Omental fat pad (tissue), 4 donors: Measurements from ENCODE around the gene ZNF467. TPM values are rescaled to one million over a fixed set of nuclear protein-coding genes. Genes with fewer than 3 reads are reported as not detected.

Source experiments
- ATAC-seq: fragments of 150-250 bp; one replicate; pipeline ENCODE4 v1.9.1; 2016; ENCODE audit warnings: mild to moderate bottlenecking, moderate library complexity; ENCODE audit not compliant: low FRiP score
- DNase-seq: peaks from one replicate; pipeline ENCODE4 v3.0.0-alpha.2; 2019; ENCODE audit warnings: low spot score
- total RNA-seq, 4 donors: library from RNA; depleted of rRNA; stranded (reverse); fragments of >200 nt; gene quantifications; one replicate each; pipeline ENCODE4 v1.1.0, GENCODE V29; 2016
- TF ChIP-seq, protein P1 (sequence below), 3 donors: fragments of 450-650 bp; IDR thresholded peaks; one replicate each; pipeline ENCODE4 v1.5.1; 2016 to 2017; ENCODE audit warnings: antibody characterized with exemption in 3 of 3, mild to moderate bottlenecking in 3 of 3, moderate library complexity in 2 of 3

Gene ZNF467
- total RNA-seq, 4 donors from 2014 or later = 4.2 to 15.8 (median 7.0) TPM

DNA sequence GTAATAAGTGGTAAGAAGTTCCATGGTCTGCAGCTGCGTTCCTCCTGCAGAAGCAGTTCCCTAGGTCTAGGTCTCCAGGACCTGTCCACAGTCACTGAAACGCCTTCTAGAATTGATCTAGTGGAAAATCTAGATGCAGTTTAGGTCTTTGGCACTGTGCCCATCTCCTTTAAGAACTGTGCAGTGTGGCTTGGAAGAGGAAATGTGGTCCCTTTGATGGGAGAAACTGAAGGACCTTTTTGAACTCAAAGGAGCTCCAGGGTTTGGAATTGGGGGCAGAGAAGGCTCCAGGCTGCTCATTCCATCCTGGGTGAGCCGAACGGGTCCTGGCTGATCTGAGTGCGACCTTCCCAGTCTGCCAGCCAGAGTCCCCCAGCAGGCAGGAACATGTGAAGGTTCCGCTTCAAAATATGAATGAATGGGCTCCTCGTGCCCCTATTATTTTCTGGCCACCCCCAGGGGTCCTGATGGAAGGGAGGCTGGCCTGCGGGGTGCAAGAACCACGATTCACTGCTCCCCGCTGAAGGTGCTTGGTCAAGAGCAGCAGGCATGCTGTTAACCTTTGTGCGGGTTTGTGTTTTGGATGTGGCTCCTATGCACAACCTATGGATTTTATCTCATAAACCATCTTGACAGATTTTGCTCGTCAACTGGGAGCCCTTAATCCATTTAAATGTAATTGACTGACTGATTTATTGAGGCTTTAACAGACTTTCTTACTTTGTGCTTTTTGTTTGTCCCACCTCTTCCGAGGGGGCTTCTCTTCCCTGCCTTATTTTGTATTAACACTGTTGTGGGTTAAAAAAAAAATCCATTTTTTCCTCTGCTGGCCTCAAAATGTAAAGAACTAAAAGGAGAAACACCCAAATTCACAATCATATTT, 36.7 kb downstream of the ZNF467 start:
- DNase-seq (no peak), ATAC-seq (no peak)
- TF ChIP-seq, protein P1, sequence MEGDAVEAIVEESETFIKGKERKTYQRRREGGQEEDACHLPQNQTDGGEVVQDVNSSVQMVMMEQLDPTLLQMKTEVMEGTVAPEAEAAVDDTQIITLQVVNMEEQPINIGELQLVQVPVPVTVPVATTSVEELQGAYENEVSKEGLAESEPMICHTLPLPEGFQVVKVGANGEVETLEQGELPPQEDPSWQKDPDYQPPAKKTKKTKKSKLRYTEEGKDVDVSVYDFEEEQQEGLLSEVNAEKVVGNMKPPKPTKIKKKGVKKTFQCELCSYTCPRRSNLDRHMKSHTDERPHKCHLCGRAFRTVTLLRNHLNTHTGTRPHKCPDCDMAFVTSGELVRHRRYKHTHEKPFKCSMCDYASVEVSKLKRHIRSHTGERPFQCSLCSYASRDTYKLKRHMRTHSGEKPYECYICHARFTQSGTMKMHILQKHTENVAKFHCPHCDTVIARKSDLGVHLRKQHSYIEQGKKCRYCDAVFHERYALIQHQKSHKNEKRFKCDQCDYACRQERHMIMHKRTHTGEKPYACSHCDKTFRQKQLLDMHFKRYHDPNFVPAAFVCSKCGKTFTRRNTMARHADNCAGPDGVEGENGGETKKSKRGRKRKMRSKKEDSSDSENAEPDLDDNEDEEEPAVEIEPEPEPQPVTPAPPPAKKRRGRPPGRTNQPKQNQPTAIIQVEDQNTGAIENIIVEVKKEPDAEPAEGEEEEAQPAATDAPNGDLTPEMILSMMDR (IDR thresholded peaks at IDR 0.05) = no peak

DNA sequence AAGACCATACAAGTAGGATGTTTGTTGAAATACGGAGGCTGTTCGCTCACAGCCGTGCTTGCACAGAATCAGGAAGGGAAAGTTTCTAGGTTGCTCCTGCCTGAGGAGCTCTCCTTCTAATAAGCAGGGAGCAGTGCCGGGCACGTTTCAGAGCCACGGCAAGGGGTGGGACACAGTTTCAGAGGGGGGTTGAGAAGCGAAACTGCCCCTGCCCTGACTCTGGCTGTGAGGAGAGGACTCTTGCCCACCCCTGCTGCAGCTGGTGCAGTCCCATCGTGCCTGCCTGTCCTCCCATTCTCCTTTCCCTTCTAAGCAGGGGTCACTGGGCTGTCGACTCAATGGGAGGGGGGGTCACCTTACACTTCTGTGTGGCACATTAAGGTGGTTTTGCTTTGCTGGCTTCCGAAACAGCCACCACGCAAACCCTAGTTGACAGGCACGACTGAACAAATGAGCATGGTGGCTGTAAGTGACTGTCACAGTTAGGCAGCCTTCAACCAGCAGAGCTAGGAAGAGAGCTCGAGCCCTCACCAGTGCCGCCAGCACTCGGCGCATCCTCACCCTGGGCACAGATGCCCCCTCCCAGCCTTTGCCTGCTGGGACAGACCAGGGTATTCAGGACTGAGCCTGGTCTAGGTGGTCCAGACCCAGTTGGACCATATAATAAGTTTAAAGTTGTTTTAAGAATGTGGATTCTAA, 37.5 kb downstream of the ZNF467 start:
- DNase-seq (no peak), ATAC-seq (no peak)
- TF ChIP-seq, protein P1 (IDR thresholded peaks at IDR 0.05) = no peak

DNA sequence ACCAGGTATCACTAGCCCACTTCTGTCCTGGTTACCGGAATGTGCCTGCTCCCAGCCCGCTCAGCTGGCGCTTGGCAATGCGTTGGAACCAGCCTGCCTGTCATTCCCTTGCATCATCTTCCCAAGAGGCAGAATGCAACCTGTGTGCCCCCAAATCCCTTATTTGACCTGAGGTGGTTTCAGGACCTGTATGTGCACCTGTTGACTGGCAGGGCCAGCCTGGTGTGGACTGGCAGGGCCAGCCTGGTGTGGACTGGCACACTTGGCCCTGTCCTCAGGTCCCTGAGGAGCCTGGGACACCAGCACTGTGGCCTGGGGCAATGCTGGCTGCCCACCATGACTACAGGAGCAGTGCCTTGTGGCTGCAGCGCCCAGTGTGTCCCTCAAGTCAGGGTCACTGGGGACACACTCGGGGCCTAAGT, 38.2 kb downstream of the ZNF467 start:
- TF ChIP-seq, protein P1 (IDR thresholded peaks at IDR 0.05) = no peak

DNA sequence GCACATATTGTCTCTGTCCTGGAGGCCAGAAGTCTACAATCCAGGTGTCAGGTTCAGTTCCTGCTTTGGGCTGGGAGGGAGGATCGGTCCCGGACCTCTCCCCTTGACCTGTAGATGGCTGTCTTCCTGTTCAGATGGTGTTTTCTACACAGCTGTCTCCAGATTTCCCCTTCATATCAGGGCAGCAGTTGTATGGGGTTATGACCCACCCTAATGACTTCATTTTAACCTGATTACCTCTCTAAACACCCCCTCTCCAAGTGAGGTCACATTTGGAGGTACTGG, 38.7 kb downstream of the ZNF467 start:
- TF ChIP-seq, protein P1 (IDR thresholded peaks at IDR 0.05) = no peak
- ATAC-seq = no peak
- DNase-seq = no peak

More for the DNA sequence above, 38.2 kb downstream of the ZNF467 start:
- no peak for DNase-seq
- no peak for ATAC-seq

DNA sequence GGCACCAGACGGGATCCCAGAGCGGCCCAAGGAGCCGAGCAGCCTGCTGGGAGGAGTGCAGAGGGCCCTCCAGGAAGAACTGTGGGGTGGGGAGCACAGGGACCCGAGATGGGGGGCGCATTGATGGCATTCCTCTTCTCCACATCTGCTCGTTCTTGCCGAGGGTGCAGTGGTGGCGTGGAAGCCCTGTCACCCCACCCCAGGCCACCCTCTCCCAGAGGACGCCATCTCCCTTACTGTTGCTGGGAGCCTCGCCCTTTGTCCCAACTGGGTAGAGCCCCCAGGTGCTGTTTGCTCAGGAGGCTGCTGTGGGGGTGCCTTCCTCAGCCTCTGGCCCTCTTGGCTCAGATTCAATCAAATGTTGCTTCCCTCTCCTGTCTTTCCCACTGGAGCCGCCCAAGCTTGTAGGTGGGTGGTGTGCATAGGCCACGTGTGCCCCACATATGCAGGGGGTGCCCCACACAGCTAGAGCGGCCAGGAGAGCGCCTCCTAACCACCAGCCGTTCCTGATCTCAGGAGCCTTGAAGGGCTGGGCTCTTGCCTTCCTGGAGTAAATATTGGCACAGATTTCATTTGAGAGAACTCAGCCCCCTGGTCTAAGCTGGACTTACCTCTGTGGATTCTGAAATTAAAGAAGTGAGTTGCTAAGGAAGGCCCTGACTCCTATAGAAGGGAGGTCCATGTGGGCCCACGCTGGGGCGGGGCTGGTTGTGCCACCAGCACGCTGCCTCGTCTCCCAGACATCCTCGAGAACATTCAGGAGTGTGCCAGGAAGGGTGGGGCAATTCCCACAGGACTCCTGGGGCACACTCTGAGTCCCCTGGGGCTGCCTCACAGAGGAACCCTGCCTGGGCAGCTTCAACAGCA, 39.2 kb downstream of the ZNF467 start:
- DNase-seq (no peak), ATAC-seq (no peak)
- TF ChIP-seq, protein P1 (IDR thresholded peaks at IDR 0.05) = no peak

DNA sequence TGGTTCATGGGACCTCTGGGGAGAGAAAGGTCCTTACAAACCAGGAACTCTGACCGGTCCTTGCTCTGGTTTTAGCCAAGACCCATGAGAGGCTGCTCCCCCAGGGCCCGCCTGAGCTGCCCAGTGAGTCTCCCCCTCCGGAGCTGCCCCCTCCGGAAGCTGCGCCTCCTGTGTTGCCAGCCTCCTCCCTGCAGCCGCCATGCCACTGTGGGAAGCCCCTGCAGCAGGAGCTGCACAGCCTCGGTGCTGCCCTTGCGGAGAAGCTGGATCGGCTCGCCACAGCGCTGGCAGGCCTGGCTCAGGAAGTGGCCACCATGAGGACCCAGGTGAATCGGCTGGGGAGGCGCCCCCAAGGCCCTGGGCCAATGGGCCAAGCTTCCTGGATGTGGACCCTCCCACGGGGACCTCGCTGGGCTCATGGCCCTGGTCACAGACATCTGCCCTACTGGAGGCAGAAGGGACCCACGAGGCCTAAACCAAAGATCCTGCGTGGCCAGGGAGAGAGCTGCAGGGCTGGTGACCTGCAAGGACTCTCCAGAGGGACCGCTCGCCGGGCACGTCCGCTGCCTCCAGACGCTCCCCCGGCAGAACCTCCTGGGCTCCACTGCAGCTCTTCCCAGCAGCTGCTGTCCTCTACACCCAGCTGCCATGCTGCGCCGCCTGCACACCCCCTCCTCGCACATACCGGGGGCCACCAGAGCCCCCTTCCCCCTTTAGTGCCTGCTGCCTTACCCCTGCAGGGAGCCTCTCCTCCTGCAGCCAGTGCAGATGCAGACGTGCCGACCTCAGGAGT, 40.1 kb downstream of the ZNF467 start:
- DNase-seq = no peak
- TF ChIP-seq, protein P1 (IDR thresholded peaks at IDR 0.05) = no peak

More for the DNA sequence above, 40.1 kb downstream of the ZNF467 start:
- no peak for ATAC-seq
